H1 (cell line): ENCODE measurements around the gene BSPRY. TPM values are rescaled to one million over a fixed set of nuclear protein-coding genes. Genes with fewer than 3 reads are reported as not detected.

Experiments used
- CTCF ChIA-PET: fragments of 300-600 bp; sonication (Branson Sonifier 250); formaldehyde crosslinking; loops from one replicate; lab custom pipeline; 2021; ENCODE audit not compliant: partially characterized antibody; lab: Charles Lee
- POLR2A ChIA-PET: fragments of 300-600 bp; sonication (Branson Sonifier 250); formaldehyde crosslinking; loops from one replicate; lab custom pipeline; 2021; ENCODE audit warnings: inconsistent platforms; ENCODE audit not compliant: partially characterized antibody; lab: Charles Lee
- DNase-seq, 2 experiments: peaks; one replicate each; pipeline versions ENCODE4 v3.0.0 to v3.0.0-alpha.2; 2010 to 2022; ENCODE audit warnings: low spot score in 2 of 2, low read depth in 1 of 2, mixed read lengths in 1 of 2
- FAIRE-seq: peaks from 2 replicates; lab custom pipeline; 2011; peaks lifted over from hg19 to GRCh38; lab: Jason Lieb, UNC
- H2AFZ ChIP-seq: 2 replicates; pipeline ENCODE4 v1.8.1; 2012; ENCODE audit warnings: low read length, inconsistent platforms
- H2AK5ac ChIP-seq: 2 replicates; pipeline ENCODE4 v1.6.1; 2013; ENCODE audit warnings: low read depth, low read length
- H2BK120ac ChIP-seq: replicated peaks from 2 replicates; pipeline ENCODE3; 2013; ENCODE audit warnings: low read depth, low read length, inconsistent platforms
- H2BK12ac ChIP-seq: 2 replicates; pipeline ENCODE4 v1.6.1; 2013; ENCODE audit warnings: low read depth, low read length
- H2BK15ac ChIP-seq: 2 replicates; pipeline ENCODE4 v1.6.1; 2013; ENCODE audit warnings: low read length
- H2BK20ac ChIP-seq: 2 replicates; pipeline ENCODE4 v1.6.1; 2013; ENCODE audit warnings: low read length
- H2BK5ac ChIP-seq: 2 replicates; pipeline ENCODE4 v1.6.1; 2013; ENCODE audit warnings: low read depth, low read length
- H3K14ac ChIP-seq: 2 replicates; pipeline ENCODE4 v1.6.1; 2013; ENCODE audit warnings: inconsistent platforms; ENCODE audit not compliant: insufficient read length
- H3K18ac ChIP-seq: 2 replicates; pipeline ENCODE4 v1.6.1; 2013; ENCODE audit warnings: low read length; ENCODE audit errors: extremely low read depth
- H3K23ac ChIP-seq: 2 replicates; pipeline ENCODE4 v1.6.1; 2013; ENCODE audit warnings: inconsistent platforms; ENCODE audit not compliant: insufficient read length
- H3K23me2 ChIP-seq: 2 replicates; pipeline ENCODE4 v1.6.1; 2013; ENCODE audit warnings: low read depth, low read length
- H3K27ac ChIP-seq: 2 replicates; pipeline ENCODE4 v1.6.1; 2011; ENCODE audit warnings: low read depth, low read length, inconsistent platforms
- H3K27me3 ChIP-seq, 4 experiments: replicated peaks in 1 of 4; 1 replicate in 1 of 4; 2 replicates in 3 of 4; pipeline versions ENCODE4 v1.6.1 to v1.8.1; 2011 to 2013; ENCODE audit warnings: low read length in 3 of 4, mild to moderate bottlenecking in 3 of 4, inconsistent platforms in 2 of 4, mixed read lengths in 2 of 4, moderate library complexity in 1 of 4; ENCODE audit not compliant: control insufficient read depth in 3 of 4, insufficient read depth in 3 of 4; ENCODE audit errors: extremely low read depth in 1 of 4
- H3K36me3 ChIP-seq, 4 experiments: 2 replicates each; pipeline versions ENCODE4 v1.6.1 to v1.8.1; 2011 to 2013; ENCODE audit warnings: mild to moderate bottlenecking in 4 of 4, low read length in 3 of 4, moderate library complexity in 2 of 4, control low read depth in 1 of 4, inconsistent platforms in 1 of 4; ENCODE audit not compliant: insufficient read depth in 4 of 4, control insufficient read depth in 2 of 4
- H3K4ac ChIP-seq: replicated peaks from 2 replicates; pipeline ENCODE3; 2013; ENCODE audit warnings: low read length, low read depth, mixed read lengths, inconsistent platforms; ENCODE audit not compliant: insufficient read length
- H3K4me1 ChIP-seq, 4 experiments: replicated peaks in 1 of 4; 1 replicate in 1 of 4; 2 replicates in 3 of 4; pipeline versions ENCODE4 v1.6.1 to v1.8.1; 2011 to 2013; ENCODE audit warnings: low read length in 3 of 4, inconsistent platforms in 2 of 4, mixed read lengths in 1 of 4; ENCODE audit not compliant: insufficient read depth in 4 of 4, control insufficient read depth in 3 of 4
- H3K4me2 ChIP-seq, 2 experiments: 2 replicates each; pipeline versions ENCODE4 v1.6.1 to v1.8.1; 2011 to 2013; ENCODE audit warnings: low read depth in 2 of 2, low read length in 2 of 2, control low read depth in 1 of 2, inconsistent platforms in 1 of 2, mild to moderate bottlenecking in 1 of 2; ENCODE audit not compliant: insufficient read depth in 1 of 2
- H3K4me3 ChIP-seq, 4 experiments: fragments of 200-600, 300-600 bp in 1 of 4; sonication (generic), shearing (Covaris generic), sonication (Bioruptor Twin) in 1 of 4; 2 replicates each; pipeline versions ENCODE4 v1.5.1 to v1.8.1; 2011 to 2016; ENCODE audit warnings: low read length in 4 of 4, low read depth in 3 of 4, control low read depth in 2 of 4, inconsistent platforms in 2 of 4, mild to moderate bottlenecking in 2 of 4, mixed read lengths in 1 of 4, moderate library complexity in 1 of 4; ENCODE audit not compliant: insufficient read depth in 2 of 4; ENCODE audit errors: extremely low read depth in 1 of 4
- H3K56ac ChIP-seq: replicated peaks from 2 replicates; pipeline ENCODE3; 2013; ENCODE audit warnings: low read depth, mild to moderate bottlenecking, mixed read lengths, low read length, inconsistent platforms; ENCODE audit not compliant: insufficient read length
- H3K79me1 ChIP-seq: 2 replicates; pipeline ENCODE4 v1.6.1; 2013; ENCODE audit warnings: low read depth, low read length, control low read depth
- H3K79me2 ChIP-seq, 2 experiments: 2 replicates each; pipeline versions ENCODE4 v1.6.1 to v1.8.1; 2012 to 2013; ENCODE audit warnings: low read length in 2 of 2, mild to moderate bottlenecking in 2 of 2, inconsistent platforms in 1 of 2; ENCODE audit not compliant: insufficient read depth in 2 of 2, control insufficient read depth in 1 of 2
- H3K9ac ChIP-seq, 4 experiments: replicated peaks in 1 of 4; 1 replicate in 1 of 4; 2 replicates in 3 of 4; pipeline versions ENCODE4 v1.6.1 to v1.8.1; 2011 to 2013; ENCODE audit warnings: low read depth in 3 of 4, low read length in 3 of 4, control low read depth in 2 of 4, mild to moderate bottlenecking in 2 of 4, moderate library complexity in 2 of 4, inconsistent platforms in 1 of 4; ENCODE audit errors: extremely low read depth in 1 of 4
- H3K9me3 ChIP-seq, 2 experiments: 2 replicates each; pipeline versions ENCODE4 v1.6.1 to v1.8.1; 2012 to 2013; ENCODE audit warnings: mild to moderate bottlenecking in 2 of 2, moderate library complexity in 2 of 2, control low read depth in 1 of 2, inconsistent platforms in 1 of 2, low read depth in 1 of 2, low read length in 1 of 2, mixed read lengths in 1 of 2; ENCODE audit not compliant: insufficient read depth in 2 of 2
- H4K20me1 ChIP-seq, 2 experiments: replicated peaks in 1 of 2; 2 replicates each; pipeline versions ENCODE3 to v1.8.1; 2011 to 2013; ENCODE audit warnings: inconsistent platforms in 2 of 2, low read length in 2 of 2, mild to moderate bottlenecking in 1 of 2; ENCODE audit not compliant: insufficient read depth in 2 of 2, control insufficient read depth in 1 of 2
- H4K5ac ChIP-seq: 2 replicates; pipeline ENCODE4 v1.6.1; 2013; ENCODE audit warnings: low read length, low read depth, mixed read lengths, inconsistent platforms; ENCODE audit not compliant: insufficient read length
- H4K8ac ChIP-seq: 2 replicates; pipeline ENCODE4 v1.8.0; 2013; ENCODE audit warnings: mild to moderate bottlenecking, moderate library complexity, low read length, inconsistent platforms; ENCODE audit not compliant: insufficient read depth; ENCODE audit errors: extremely low read depth
- H4K91ac ChIP-seq: replicated peaks from 2 replicates; pipeline ENCODE3; 2013; ENCODE audit warnings: low read length, mixed read lengths, inconsistent platforms; ENCODE audit not compliant: insufficient read length
- CTBP2 ChIP-seq: IDR thresholded peaks from 2 replicates; pipeline ENCODE4 v1.7.0; 2011; ENCODE audit warnings: borderline replicate concordance, mild to moderate bottlenecking, moderate library complexity, mixed read lengths, low read length; ENCODE audit not compliant: insufficient read depth, insufficient read length
- HDAC2 ChIP-seq, 2 experiments: fragments of 300-600 bp in 1 of 2; sonication (generic) in 1 of 2; IDR thresholded peaks; 2 replicates each; pipeline ENCODE4 v1.6.1; 2011 to 2012; ENCODE audit warnings: low read depth in 2 of 2, low read length in 2 of 2, mild to moderate bottlenecking in 2 of 2, moderate library complexity in 2 of 2, borderline replicate concordance in 1 of 2, inconsistent platforms in 1 of 2
- HDAC6 ChIP-seq: IDR thresholded peaks from one replicate; pipeline ENCODE4 v1.7.1; 2012; ENCODE audit warnings: low read depth, mild to moderate bottlenecking, inconsistent platforms, low read length, moderate library complexity
- WGBS, 2 experiments: shearing (Covaris generic) in 1 of 2; methylation state at CpG; one replicate each; pipeline versions ENCODE4 v1.1.6 to v1.1.7; 2013 to 2015; ENCODE audit warnings: low lambda C conversion rate in 2 of 2, mixed read lengths in 2 of 2, inconsistent platforms in 1 of 2, low coverage in 1 of 2, missing lambda C conversion rate in 1 of 2; ENCODE audit not compliant: insufficient replicate concordance in 2 of 2, insufficient coverage in 1 of 2, insufficient read length in 1 of 2; ENCODE audit errors: extremely low coverage in 1 of 2, missing lambda C conversion rate in 1 of 2; 5-methylcytosine and 5-hydroxymethylcytosine counted together
- polyA plus RNA-seq, 7 experiments: library from polyadenylated mRNA; depleted of rRNA in 3 of 7; stranded (reverse) in 5 of 7; unstranded in 2 of 7; fragments of >200 nt in 5 of 7; fragments of 200-250 nt in 2 of 7; gene quantifications; 1 replicate in 5 of 7; 2 replicates in 1 of 7; 4 replicates in 1 of 7; pipeline versions ENCODE4 v1.2.1 to v1.2.3, GENCODE V29; 2011 to 2013; ENCODE audit warnings: missing spikeins in 2 of 7, mixed read lengths in 2 of 7
- total RNA-seq: library from RNA; stranded (reverse); fragmentation: NEBNext Ultra II Directional; extraction: Animal tissue kit (Norgen Biotek cat#: 25700); gene quantifications from 2 replicates; pipeline ENCODE4 v1.2.1, GENCODE V29; 2021

BSPRY gene
- total and polyA plus RNA-seq, 2 of the 8 experiments (the other 6 are each of a cell fraction or from before 2014, with no cell fraction given), result 5.5 to 10.9 TPM

DNA sequence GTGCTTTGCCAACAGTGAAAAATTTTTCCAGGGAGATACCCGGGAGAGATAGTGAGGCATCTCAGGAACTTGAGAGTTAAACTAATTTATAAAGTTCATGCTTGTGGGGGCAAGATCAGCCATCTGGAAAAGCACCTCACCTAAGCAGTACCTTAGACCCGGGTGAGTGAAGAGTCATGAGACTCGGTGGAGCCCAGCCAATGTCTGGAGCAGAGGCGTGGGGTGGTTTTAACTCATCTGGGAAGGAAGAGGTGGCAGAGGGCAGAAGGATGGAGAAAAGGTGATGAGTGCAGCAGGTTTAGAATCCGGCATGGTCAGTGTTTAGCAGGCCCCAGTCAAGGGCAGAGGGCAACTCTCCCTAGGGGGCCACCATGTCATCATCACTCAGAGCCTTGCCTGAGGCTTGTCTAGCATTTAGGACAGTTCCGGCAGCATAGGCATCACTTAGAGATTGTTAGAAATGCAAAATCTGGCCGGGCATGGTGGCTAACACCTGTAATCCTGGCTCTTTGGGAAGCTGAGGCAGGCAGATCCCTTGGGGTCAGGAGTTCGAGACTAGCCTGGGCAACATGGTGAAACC lies 41.9 kb upstream of the BSPRY start:
- Histone ChIP-seq H4K20me1 (no peaks in the 10 kb centered on the region), H3K56ac (no peak overlapping the region), H3K27me3 (no peaks in the 10 kb centered on the region; a peak in 1 of 7 replicates), H2AFZ (no peak overlapping the region), H3K4me2 (no peak overlapping the region), H3K23me2 (no peaks in the 10 kb centered on the region), H4K5ac (no peak overlapping the region), H4K91ac (no peak overlapping the region), H3K23ac (no peak overlapping the region), H3K4ac (no peak overlapping the region), H2BK5ac (no peak overlapping the region), H3K9me3 (no peaks in the 10 kb centered on the region), H2BK15ac (no peak overlapping the region), H3K79me1 (no peaks in the 10 kb centered on the region), H3K4me3 (no peak overlapping the region), H4K8ac (no peak overlapping the region), H3K14ac (no peak overlapping the region), H3K9ac (no peak overlapping the region), H3K4me1 (0 out of 7 replicates have a peak, but pooled peaks cover 0 to 1% (median 0%) of the 10 kb centered on the region in 4 experiments), H2AK5ac (no peak overlapping the region), H2BK120ac (no peak overlapping the region), H3K79me2 (no peaks in the 10 kb centered on the region), H3K18ac (no peak overlapping the region), H3K27ac (no peak overlapping the region), H3K36me3 (no peaks in the 10 kb centered on the region), H2BK12ac (no peak overlapping the region), H2BK20ac (no peak overlapping the region)
- 84% methylated on average over 8 of the region's 8 CpGs; no CpG with 5 or more reads in 1 of the 2 experiments for WGBS, 2 experiments
- ChIA-PET CTCF (interaction anchor here (1.1 to 1.7 kb wide), 4 partner anchors 12 to 102 kb away, joined by 3 to 19 read pairs (median 3); no protein-coding TSS in a partner anchor), POLR2A (no interaction called here)
- FAIRE-seq, result no peak
- no peak for DNase-seq
- no peak for TF ChIP-seq HDAC6
- no peak for TF ChIP-seq CTBP2
- no peak for TF ChIP-seq HDAC2 (IDR thresholded peaks at IDR 0.05; ENCODE audit: borderline replicate concordance in 1 of 2, low read depth in 2 of 2, low read length in 2 of 2)
